Measurements from ENCODE around the gene MATR3. TPM values are rescaled to one million over a fixed set of nuclear protein-coding genes. Genes with fewer than 3 reads are reported as not detected.

MATR3 gene
- total RNA-seq, 1 donor from 2014 or later: 372 TPM

GRCh38 chr5:139340051-139340450 is 46.5 kb downstream of the MATR3 start:
- Mint-ChIP-seq H3K4me3 (ENCODE audit: unreplicated experiment) (no peak overlapping the region), H3K27me3 (ENCODE audit: unreplicated experiment) (peaks cover 9% of the 10 kb centered on the region), H3K4me1 (ENCODE audit: low read depth, unreplicated experiment) (peaks cover 19% of the 10 kb centered on the region), H3K27ac (ENCODE audit: unreplicated experiment) (no peak overlapping the region), H3K36me3 (ENCODE audit: unreplicated experiment) (no peaks in the 10 kb centered on the region), H3K9me3 (ENCODE audit: unreplicated experiment) (peaks cover 9% of the 10 kb centered on the region)
- no peak for TF ChIP-seq CTCF (IDR thresholded peaks at IDR 0.05; ENCODE audit: partially characterized antibody, unreplicated experiment)
- no peak for DNase-seq

- peak overlapping the region; percentile 100 for H3K27ac Mint-ChIP-seq (ENCODE audit: unreplicated experiment)
- no peak for DNase-seq
- H3K27me3 Mint-ChIP-seq (ENCODE audit: unreplicated experiment): peaks cover 9% of the 10 kb centered on the region
- H3K4me3 Mint-ChIP-seq (ENCODE audit: unreplicated experiment): peak overlapping the region; percentile 99
- TF ChIP-seq CTCF (IDR thresholded peaks at IDR 0.05; ENCODE audit: partially characterized antibody, unreplicated experiment): no peak
- peaks cover 19% of the 10 kb centered on the region for H3K4me1 Mint-ChIP-seq (ENCODE audit: low read depth, unreplicated experiment)
- no peaks in the 10 kb centered on the region for H3K36me3 Mint-ChIP-seq (ENCODE audit: unreplicated experiment)
- H3K9me3 Mint-ChIP-seq (ENCODE audit: unreplicated experiment): peaks cover 9% of the 10 kb centered on the region
Observed at GRCh38 chr5:139341187-139341688, 47.7 kb downstream of the MATR3 start.

GRCh38 chr5:139341689-139342422 is 48.3 kb downstream of the MATR3 start, which contains the start of gene PAIP2:
PAIP2 (plus strand) TSS chr5:139341854; CDS start chr5:139363785, 21,931 bp downstream.
- H3K36me3 Mint-ChIP-seq (ENCODE audit: unreplicated experiment): no peaks in the 10 kb centered on the region

DNA sequence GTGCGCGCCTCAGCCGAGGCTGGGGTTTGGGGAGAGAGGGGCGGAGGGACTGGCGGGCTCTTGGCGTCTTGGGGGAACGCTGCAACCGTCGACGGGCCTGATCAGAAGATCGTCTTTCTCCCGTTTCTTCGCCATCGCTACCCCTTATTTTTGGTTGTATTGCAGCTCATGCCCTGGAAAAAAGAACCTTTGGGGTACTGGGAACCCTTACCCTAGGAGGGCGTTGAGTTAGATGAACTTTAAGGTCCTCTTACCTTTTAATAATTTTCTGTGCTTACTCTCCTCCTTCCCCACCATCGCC is 48.8 kb downstream of the MATR3 start:
- peaks cover 9% of the 10 kb centered on the region for H3K9me3 Mint-ChIP-seq (ENCODE audit: unreplicated experiment)
- no peak for DNase-seq
- no peaks in the 10 kb centered on the region for H3K36me3 Mint-ChIP-seq (ENCODE audit: unreplicated experiment)
- H3K27me3 Mint-ChIP-seq (ENCODE audit: unreplicated experiment): peaks cover 7% of the 10 kb centered on the region
- H3K4me1 Mint-ChIP-seq (ENCODE audit: low read depth, unreplicated experiment): peaks cover 19% of the 10 kb centered on the region
- H3K4me3 Mint-ChIP-seq (ENCODE audit: unreplicated experiment): peak overlapping the region; percentile 99
- H3K27ac Mint-ChIP-seq (ENCODE audit: unreplicated experiment): peak overlapping the region; percentile 100
- TF ChIP-seq CTCF (IDR thresholded peaks at IDR 0.05; ENCODE audit: partially characterized antibody, unreplicated experiment): no peak

More at GRCh38 chr5:139341689-139342422, 48.3 kb downstream of the MATR3 start, which contains the start of gene PAIP2:
- H3K4me3 Mint-ChIP-seq (ENCODE audit: unreplicated experiment): peak within 1 kb of the TSS; percentile 99
- peak within 1 kb of the TSS; percentile 100 for H3K27ac Mint-ChIP-seq (ENCODE audit: unreplicated experiment)
- TF ChIP-seq CTCF (IDR thresholded peaks at IDR 0.05; ENCODE audit: partially characterized antibody, unreplicated experiment): peak; percentile 63
- H3K27me3 Mint-ChIP-seq (ENCODE audit: unreplicated experiment): peaks cover 7% of the 10 kb centered on the region
- H3K9me3 Mint-ChIP-seq (ENCODE audit: unreplicated experiment): peaks cover 9% of the 10 kb centered on the region
- DNase-seq: peak; percentile 97
- H3K4me1 Mint-ChIP-seq (ENCODE audit: low read depth, unreplicated experiment): peaks cover 19% of the 10 kb centered on the region

- Mint-ChIP-seq H3K27ac (ENCODE audit: unreplicated experiment) (peak overlapping the region; percentile 17), H3K27me3 (ENCODE audit: unreplicated experiment) (peaks cover 7% of the 10 kb centered on the region), H3K4me3 (ENCODE audit: unreplicated experiment) (peak overlapping the region; percentile 99), H3K9me3 (ENCODE audit: unreplicated experiment) (peaks cover 9% of the 10 kb centered on the region), H3K36me3 (ENCODE audit: unreplicated experiment) (no peaks in the 10 kb centered on the region), H3K4me1 (ENCODE audit: low read depth, unreplicated experiment) (peaks cover 19% of the 10 kb centered on the region)
- TF ChIP-seq CTCF (IDR thresholded peaks at IDR 0.05; ENCODE audit: partially characterized antibody, unreplicated experiment): no peak
- no peak for DNase-seq
Observed at GRCh38 chr5:139343476-139343875, 49.9 kb downstream of the MATR3 start.

All from glutamatergic neuron (in vitro differentiated cells).